ENCODE data around the gene CHCHD5.

Gene CHCHD5

DNA sequence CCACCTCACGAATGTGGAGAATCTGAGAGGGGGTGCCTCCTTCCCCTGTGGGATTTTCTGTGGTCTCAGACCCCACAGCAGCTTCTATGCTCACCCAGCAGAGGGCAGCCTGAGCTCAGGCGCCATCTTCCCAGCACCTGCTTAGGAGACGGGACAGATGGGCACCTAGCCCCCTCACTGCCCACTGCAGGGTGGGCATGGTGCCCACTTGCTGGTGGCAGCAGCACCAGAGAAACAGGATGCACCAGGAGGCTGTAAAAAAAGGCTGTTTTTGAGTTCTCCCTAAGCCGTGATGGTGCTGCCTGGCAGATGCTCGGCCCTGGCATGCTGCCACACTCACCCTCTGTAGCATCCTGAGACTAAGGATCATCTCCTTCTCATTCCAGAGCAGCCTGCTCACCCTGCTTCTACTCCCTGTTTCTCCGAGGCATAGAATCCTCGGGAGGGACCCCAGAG lies 42.2 kb downstream of the CHCHD5 start:
- peak; percentile 69 for DNase-seq

DNA sequence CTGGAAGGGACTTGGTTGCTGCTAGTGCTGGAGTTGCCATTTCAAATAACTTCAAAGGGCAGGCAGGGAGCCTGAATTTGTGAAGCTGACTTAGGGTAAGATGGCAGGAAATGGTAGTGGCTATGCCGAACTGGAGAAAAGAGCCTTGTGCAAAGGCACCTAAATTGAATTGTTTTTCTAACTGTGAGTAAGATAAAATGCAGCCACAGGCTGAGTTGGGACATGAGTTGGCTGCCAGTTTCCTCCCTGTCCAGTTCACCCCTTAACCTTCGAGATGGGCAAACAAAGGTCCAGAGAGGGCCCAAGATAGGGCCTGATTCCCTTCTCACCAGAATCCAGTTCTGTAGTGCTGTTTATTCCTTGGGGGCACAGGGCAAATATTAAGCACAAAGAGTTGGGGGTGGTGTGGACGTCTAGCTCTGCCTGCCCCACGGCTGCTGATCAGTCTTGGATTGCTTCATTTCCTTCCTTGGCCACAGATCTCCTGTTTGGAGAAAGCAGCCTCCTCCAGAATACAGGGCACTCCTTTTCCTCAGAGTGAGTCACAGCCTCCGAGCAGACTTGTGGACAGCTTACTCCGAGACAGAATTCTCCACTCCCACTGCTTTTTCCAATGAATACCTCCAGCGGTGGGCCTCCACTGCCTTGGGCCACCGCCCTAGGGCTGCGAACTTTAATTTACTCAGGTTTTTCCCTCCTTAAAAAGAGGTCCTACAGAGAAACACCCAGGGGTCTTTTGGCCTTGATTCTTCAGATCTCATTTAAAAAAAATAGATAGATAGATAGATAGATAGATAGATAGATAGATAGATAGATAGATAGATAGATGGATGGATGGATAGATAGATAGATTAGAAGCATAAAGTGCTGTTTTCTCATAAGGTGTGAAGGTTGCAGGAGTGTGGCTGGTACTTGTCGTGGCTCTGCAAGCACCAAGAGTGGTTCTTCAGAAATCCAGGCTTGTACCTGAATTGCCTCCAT lies 42.9 kb downstream of the CHCHD5 start:
- peak; percentile 91 for DNase-seq

DNA sequence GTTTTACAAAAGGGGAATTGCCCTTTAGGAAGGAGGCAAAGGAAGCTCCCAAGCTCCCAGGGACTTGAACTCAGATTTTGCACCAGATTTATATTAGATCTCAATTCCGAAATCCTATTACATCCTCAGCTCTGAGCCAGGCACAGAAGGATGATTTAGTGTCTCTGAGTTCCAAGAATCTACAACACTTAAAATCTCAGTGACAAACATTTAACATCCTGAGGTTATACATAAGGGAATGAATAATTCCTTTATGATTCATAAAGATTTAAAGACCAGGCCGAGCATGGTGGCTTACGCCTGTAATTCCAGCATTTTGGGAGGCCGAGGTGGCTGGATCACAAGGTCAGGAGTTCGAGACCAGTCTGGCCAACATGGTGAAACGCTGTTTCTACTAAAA lies 44.8 kb downstream of the CHCHD5 start:
- no peak for DNase-seq

- DNase-seq = no peak
These were observed 45.4 kb downstream of the CHCHD5 start for GRCh38 chr2:112629823-112630222.

DNA sequence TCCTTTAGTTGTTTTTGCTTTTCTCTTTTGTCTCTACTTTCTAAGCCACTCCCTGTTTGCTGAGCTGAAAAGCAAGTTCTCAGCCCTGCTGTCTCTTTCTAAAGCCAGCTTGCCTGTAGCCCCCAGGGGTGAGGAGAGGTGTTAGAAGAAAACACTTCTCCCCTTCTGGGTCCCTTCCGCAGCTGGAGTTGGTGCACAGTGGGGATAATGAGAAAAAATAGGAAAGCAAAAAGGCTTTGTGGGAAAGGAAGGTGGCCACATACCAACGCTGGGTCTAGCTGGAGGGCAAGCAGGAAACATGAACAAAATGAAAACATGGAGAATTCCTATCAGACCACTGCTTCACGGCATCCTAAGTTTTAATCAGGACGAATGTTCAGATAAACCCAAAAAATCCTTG lies 45.9 kb downstream of the CHCHD5 start:
- DNase-seq = no peak

- no peak for DNase-seq
These were observed 49.3 kb downstream of the CHCHD5 start for GRCh38 chr2:112633708-112634107.

GRCh38 chr2:112634153-112634873 lies 49.9 kb downstream of the CHCHD5 start:
- DNase-seq = no peak

GRCh38 chr2:112634874-112635157 lies 50.4 kb downstream of the CHCHD5 start:
- no peak for DNase-seq

- DNase-seq = no peak
These were observed 52.3 kb downstream of the CHCHD5 start for GRCh38 chr2:112636605-112637288.

DNA sequence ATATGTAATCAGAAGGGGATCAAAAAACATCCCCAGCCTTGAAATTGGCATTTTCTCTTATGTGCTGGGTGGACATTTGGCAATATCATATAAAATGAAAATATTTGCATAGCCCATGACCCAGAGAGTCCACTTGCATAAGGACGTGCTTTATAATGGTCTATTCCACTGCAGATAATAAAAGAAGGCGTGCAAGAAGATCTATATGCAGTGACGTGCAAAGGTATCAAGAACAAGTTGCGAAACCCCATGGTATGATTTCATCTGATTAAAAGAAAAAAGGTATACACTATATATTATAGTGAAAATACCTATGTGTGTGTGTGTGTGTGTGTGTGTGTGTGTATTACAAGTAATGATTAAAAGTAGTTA lies 52.9 kb downstream of the CHCHD5 start:
- no peak for DNase-seq

All from kidney glomerular epithelial cell (primary cell).